ENCODE measurements around the gene TMEM54. TPM values are rescaled to one million over a fixed set of nuclear protein-coding genes. Genes with fewer than 3 reads are reported as not detected.
A peak's percentile ranks its signal among the peaks of the same experiment; 100 is the strongest.

The TMEM54 gene
- total RNA-seq, 2 experiments from 2014 or later = not detected

DNA sequence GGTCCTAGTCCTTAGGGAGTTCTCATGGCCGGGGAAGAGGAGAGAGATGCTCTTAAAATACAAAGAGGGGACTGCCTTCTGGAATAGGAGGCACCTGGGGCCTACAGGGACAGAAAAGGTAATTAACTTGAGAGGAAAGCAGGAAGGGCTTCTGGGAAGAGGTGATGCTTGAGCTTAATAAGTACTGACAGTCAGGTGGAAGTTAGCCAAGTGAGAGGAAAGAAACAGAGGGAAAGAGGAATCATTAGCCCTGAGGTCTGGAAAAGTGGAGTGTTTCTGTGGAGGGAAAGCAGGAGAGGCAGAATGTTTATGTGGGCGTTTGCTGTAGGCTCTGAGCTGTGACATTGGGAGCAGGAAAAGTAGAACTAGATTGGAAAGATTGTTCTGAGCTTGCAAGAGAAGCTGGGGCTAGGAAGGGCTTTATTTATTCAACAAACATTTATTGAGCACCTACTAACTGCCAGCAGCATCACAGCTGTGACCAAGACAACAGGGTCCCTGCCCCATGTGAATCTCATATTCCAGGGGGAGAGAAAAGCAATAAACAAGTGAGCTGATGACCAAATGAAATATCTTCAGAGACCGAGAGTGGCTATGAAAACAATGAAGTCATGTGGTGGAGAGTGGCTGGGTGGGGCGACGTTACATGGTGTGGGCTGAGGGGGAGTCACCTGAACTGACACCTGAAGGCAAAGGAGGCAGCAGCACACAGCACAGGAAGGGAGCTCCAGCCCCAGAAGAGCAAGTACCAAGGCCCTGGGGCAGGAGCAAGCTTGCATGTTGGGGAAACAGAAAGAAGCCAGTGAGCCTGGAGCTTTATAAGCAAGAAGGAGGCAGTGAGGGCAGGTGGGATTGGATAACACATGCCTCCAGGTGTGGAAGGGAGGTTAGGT, 26.1 kb downstream of the TMEM54 start:
- POLR2A ChIA-PET = no interaction called here

DNA sequence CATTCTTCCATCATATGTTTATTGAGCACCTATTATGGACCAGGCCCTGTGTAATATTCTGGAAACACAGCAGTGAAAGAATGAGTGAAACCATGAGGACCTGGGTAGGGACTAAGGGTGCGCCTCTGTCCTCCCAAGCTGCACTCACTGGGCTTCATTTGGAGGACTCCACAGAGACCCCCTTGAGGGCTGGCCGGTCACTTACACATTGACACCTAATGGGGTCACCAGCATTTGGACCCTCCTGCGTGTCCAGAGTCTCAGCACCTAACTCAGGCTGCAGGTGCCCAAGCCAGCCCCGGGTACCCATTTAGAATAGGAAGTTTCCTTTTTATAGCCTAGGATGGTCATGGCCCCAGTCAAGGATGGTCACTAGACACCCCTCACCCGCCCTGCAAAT, 27.7 kb downstream of the TMEM54 start:
- Mint-ChIP-seq H3K36me3 (ENCODE audit: low read depth) (no peaks in the 10 kb centered on the region), H3K27me3 (ENCODE audit: low read depth) (peaks cover 51% of the 10 kb centered on the region), H3K27ac (no peak overlapping the region), H3K9me3 (ENCODE audit: insufficient read depth) (no peaks in the 10 kb centered on the region), H3K4me3 (no peak overlapping the region), H3K4me1 (ENCODE audit: low read depth) (peaks cover 10% of the 10 kb centered on the region)
- ChIA-PET CTCF (interaction anchor here (0.6 to 6.7 kb wide), 12 partner anchors 19 to 353 kb away, joined by 3 to 72 read pairs (median 4); partner anchors contain the start of gene AZIN2), POLR2A (no interaction called here)
- DNase-seq (no peak), ATAC-seq (no peak)

More for the DNA sequence above, 26.1 kb downstream of the TMEM54 start:
- DNase-seq (no peak), ATAC-seq (no peak)
- CTCF ChIA-PET = interaction anchor here (0.9 to 6.7 kb wide), 12 partner anchors 11 to 355 kb away, joined by 3 to 72 read pairs (median 6); partner anchors contain the start of gene HPCA
- H3K9me3 Mint-ChIP-seq (ENCODE audit: insufficient read depth) = no peaks in the 10 kb centered on the region
- no peak overlapping the region for H3K4me3 Mint-ChIP-seq
- H3K27ac Mint-ChIP-seq = no peak overlapping the region
- no peaks in the 10 kb centered on the region for H3K36me3 Mint-ChIP-seq (ENCODE audit: low read depth)
- peaks cover 10% of the 10 kb centered on the region for H3K4me1 Mint-ChIP-seq (ENCODE audit: low read depth)
- H3K27me3 Mint-ChIP-seq (ENCODE audit: low read depth) = peaks cover 41% of the 10 kb centered on the region

GRCh38 chr1:32872192-32872460, 29.1 kb downstream of the TMEM54 start:
- ChIA-PET POLR2A (no interaction called here), CTCF (interaction anchor here (1.0 to 6.7 kb wide), 12 partner anchors 9 to 472 kb away, joined by 3 to 72 read pairs (median 6); no protein-coding TSS in a partner anchor)
- Mint-ChIP-seq H3K36me3 (ENCODE audit: low read depth) (no peaks in the 10 kb centered on the region), H3K4me1 (ENCODE audit: low read depth) (peaks cover 10% of the 10 kb centered on the region), H3K27me3 (ENCODE audit: low read depth) (peaks cover 45% of the 10 kb centered on the region), H3K4me3 (no peak overlapping the region), H3K27ac (no peak overlapping the region), H3K9me3 (ENCODE audit: insufficient read depth) (no peaks in the 10 kb centered on the region)
- no peak for ATAC-seq
- no peak for DNase-seq

DNA sequence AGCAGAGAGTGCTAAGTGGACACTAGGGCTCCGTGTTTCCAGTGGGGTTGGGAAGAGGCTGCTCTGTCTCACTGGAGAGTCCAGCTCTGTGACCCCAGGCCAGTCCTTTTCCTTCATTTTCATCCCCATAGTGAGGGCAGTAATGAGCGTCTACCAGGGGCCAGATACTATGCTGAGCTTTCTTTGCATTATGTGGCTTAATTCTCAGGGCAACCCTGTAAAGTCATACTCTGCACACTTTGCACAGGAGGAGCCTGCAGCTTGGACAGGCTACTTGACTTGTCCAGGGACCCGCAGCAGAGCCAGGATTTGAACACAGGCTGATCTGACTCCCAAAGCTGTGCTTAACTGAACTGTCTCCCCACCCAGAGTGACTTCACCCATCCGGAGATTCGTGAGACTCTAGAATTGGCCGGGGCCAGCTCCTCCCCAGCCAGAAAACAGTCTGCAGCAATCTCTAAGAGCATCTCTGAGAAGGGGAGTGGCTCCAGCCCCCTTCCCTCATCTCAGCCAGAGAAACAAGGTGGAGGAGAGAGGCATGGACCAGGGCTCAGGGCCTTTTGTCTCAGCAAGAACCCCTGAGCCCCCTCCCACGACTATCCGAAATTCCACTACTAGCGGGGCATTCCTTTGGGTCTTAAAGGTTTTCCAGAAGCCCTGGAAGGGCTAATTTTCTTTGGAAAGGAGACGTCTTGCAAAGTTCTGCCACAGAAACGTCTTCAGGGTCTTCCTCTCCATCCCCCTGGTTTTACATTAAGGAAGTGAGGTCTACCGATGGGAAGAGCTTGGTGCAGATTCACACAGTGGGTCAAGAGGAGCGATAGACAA, 29.6 kb downstream of the TMEM54 start:
- POLR2A ChIA-PET = no interaction called here
- Mint-ChIP-seq H3K4me3 (no peak overlapping the region), H3K4me1 (ENCODE audit: low read depth) (peaks cover 10% of the 10 kb centered on the region), H3K36me3 (ENCODE audit: low read depth) (no peaks in the 10 kb centered on the region), H3K9me3 (ENCODE audit: insufficient read depth) (no peaks in the 10 kb centered on the region), H3K27ac (no peak overlapping the region), H3K27me3 (ENCODE audit: low read depth) (peaks cover 45% of the 10 kb centered on the region)
- CTCF ChIA-PET = interaction anchor here (0.9 to 6.7 kb wide), 14 partner anchors 9 to 471 kb away, joined by 3 to 72 read pairs (median 4); no protein-coding TSS in a partner anchor
- no peak for DNase-seq
- ATAC-seq = no peak

DNA sequence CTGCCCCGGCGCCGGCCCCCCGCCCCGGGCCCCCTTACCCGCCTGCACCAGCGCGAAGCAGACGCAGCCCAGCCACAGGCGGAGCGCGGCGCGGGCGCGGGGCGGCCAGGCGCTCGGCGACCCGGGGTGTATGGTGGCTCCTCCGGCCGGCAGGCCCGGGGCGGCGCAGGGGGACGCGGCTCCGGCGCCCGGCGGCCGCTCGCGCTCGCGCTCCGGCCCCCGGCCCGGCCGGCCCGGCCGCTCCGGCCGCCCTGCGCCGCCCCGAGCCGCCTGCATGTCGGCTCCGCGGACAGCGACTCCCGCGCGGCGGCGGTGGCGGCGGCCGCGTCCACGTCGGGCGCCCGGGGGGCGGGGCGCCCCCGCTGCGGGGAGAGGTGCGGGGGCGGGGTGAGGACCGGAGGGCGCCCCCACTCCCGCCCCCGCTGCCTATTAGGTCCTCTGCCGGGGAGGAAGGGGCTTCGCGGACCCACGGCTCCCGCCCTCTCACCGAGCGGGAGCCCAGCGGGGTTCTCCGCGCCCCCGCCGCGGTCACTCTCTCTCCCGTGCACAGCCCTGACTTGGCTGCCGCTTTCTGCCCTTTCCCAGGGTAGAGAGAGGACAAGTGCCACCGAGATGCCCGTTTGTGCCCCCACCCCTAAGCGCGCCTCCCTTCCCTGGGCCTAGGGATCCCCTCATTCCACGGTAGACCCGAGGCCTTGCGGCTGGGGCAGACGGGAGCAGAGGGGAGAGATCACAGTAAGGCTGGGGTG, 30.4 kb downstream of the TMEM54 start, which contains the start of gene FNDC5:
Gene FNDC5, minus strand, starts transcription at position 298 of the 749 bp plus-strand sequence.
- peak; percentile 54 for ATAC-seq
- Mint-ChIP-seq H3K4me3 (no peak within 1 kb of the TSS), H3K36me3 (ENCODE audit: low read depth) (peaks cover 3% of the 10 kb centered on the region), H3K27me3 (ENCODE audit: low read depth) (peaks cover 42% of the 10 kb centered on the region), H3K4me1 (ENCODE audit: low read depth) (peaks cover 10% of the 10 kb centered on the region), H3K9me3 (ENCODE audit: insufficient read depth) (no peaks in the 10 kb centered on the region), H3K27ac (no peak within 1 kb of the TSS)
- no peak for DNase-seq
- ChIA-PET POLR2A (no interaction called here), CTCF (interaction anchor here (0.9 to 6.7 kb wide), 11 partner anchors 8 to 470 kb away, joined by 3 to 72 read pairs (median 6); no protein-coding TSS in a partner anchor)

- peaks cover 10% of the 10 kb centered on the region for H3K4me1 Mint-ChIP-seq (ENCODE audit: low read depth)
- H3K4me3 Mint-ChIP-seq = no peak overlapping the region
- H3K27ac Mint-ChIP-seq = no peak overlapping the region
- peaks cover 3% of the 10 kb centered on the region for H3K36me3 Mint-ChIP-seq (ENCODE audit: low read depth)
- peaks cover 35% of the 10 kb centered on the region for H3K27me3 Mint-ChIP-seq (ENCODE audit: low read depth)
- ChIA-PET POLR2A (no interaction called here), CTCF (no interaction called here)
- no peaks in the 10 kb centered on the region for H3K9me3 Mint-ChIP-seq (ENCODE audit: insufficient read depth)
- ATAC-seq = no peak
- no peak for DNase-seq
These were observed 31.1 kb downstream of the TMEM54 start for GRCh38 chr1:32869923-32870614.

DNA sequence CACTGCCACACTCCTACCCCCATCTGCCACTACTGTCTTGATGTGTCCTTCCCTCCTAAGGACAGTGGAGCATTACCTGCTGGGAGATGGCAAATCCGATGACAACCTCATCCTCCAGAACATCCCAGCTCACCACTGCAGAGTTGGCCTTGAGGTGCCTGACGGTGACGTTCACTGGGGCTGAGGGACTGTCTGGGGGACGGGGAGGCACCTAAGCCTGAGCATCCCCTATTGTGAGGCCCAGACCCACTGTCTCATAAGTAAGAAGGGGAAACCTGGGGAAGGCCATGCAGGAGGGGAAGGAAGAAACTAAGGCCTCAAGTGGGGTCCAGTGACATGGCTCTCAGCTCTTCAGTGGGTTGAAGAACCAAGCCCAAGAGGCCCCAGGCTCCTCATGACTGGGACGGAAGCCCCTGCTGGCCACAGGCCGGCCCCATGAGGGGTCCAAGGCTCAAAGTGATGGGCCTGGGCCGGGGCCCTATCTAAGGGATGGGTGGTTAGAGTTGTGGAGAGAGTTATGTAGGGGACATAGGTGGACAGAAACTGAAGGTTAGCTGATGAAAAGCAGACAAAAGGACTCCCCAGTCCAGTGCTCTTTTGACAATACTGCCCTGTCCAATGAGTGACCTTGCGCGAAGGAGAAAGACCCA, 32.3 kb downstream of the TMEM54 start:
- Mint-ChIP-seq H3K9me3 (ENCODE audit: insufficient read depth) (no peaks in the 10 kb centered on the region), H3K27me3 (ENCODE audit: low read depth) (peaks cover 30% of the 10 kb centered on the region), H3K4me3 (no peak overlapping the region), H3K4me1 (ENCODE audit: low read depth) (peaks cover 10% of the 10 kb centered on the region), H3K27ac (no peak overlapping the region), H3K36me3 (ENCODE audit: low read depth) (peaks cover 3% of the 10 kb centered on the region)
- ATAC-seq (no peak), DNase-seq (no peak)
- ChIA-PET CTCF (no interaction called here), POLR2A (interaction anchor here (0.6 kb wide), 1 partner anchor 350 kb away, joined by 4 read pairs; no protein-coding TSS in a partner anchor)

DNA sequence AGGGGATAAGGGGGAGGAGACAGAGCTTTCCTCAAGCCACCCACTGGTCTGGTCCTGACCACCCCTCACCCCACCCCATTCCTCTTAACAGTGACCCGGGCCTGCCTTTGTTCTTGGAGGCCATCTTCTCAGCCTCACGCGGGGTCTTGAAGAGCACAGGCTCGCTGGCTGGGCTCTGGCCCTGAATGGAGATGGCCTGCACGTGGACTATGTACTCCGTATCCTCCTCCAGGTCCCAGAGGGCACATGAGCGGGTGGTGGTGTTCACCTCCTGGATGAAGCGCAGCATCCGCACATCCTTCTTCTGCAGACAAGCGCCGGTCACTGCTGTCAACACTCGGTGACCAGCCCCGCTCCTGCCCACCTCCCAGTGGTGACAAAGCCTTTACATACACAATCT, 33.1 kb downstream of the TMEM54 start:
- ChIA-PET CTCF (no interaction called here), POLR2A (no interaction called here)
- peaks cover 10% of the 10 kb centered on the region for H3K4me1 Mint-ChIP-seq (ENCODE audit: low read depth)
- no peak overlapping the region for H3K4me3 Mint-ChIP-seq
- peaks cover 6% of the 10 kb centered on the region for H3K36me3 Mint-ChIP-seq (ENCODE audit: low read depth)
- H3K27ac Mint-ChIP-seq = no peak overlapping the region
- ATAC-seq (no peak), DNase-seq (no peak)
- H3K9me3 Mint-ChIP-seq (ENCODE audit: insufficient read depth) = no peaks in the 10 kb centered on the region
- peaks cover 30% of the 10 kb centered on the region for H3K27me3 Mint-ChIP-seq (ENCODE audit: low read depth)

DNA sequence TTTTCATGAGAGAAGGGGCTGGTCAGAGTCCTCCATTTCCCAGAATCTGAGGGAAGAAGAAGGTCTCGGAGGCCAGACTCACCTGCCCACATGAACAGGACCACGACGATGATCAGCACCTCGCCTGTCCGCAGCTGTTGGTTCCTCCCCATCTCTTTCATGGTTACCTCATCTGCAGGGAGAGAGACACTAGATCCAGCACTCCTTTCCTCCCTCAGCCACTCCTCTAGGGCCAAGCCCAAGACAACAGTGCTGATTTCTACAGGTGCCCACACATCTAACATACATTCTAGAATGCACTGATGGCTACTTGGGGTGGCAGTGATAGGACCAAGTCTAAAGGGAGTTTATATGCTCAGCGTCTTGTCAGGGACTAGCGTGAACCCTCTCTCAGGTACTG, 33.5 kb downstream of the TMEM54 start:
- no peak overlapping the region for H3K27ac Mint-ChIP-seq
- peaks cover 9% of the 10 kb centered on the region for H3K4me1 Mint-ChIP-seq (ENCODE audit: low read depth)
- H3K27me3 Mint-ChIP-seq (ENCODE audit: low read depth) = peaks cover 27% of the 10 kb centered on the region
- ATAC-seq (no peak), DNase-seq (no peak)
- ChIA-PET POLR2A (interaction anchor here (0.6 kb wide), 1 partner anchor 1380 kb away, joined by 3 read pairs; no protein-coding TSS in a partner anchor), CTCF (no interaction called here)
- H3K36me3 Mint-ChIP-seq (ENCODE audit: low read depth) = peaks cover 10% of the 10 kb centered on the region
- H3K9me3 Mint-ChIP-seq (ENCODE audit: insufficient read depth) = no peaks in the 10 kb centered on the region
- no peak overlapping the region for H3K4me3 Mint-ChIP-seq

DNA sequence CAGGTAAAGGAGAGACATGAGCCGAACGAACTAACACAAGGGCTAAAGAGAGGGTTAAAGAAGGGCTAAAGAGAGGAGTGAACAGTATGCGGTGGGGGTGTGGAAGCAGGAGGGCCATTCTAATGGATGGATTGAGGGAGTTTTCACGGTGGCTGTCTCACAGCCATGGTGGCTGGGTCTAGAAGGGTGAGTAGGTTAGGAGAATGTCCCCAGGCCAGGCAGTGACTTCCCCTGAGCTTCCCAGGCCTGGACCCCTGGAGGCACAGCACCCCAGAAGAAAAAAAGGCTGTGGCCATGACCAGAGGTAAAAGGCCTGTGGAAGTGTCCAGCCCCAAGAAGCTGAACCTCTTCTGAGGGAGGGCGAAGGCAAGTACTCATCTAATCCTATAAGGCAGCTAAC, 34.0 kb downstream of the TMEM54 start:
- no peak overlapping the region for H3K4me3 Mint-ChIP-seq
- no peak overlapping the region for H3K27ac Mint-ChIP-seq
- ATAC-seq = no peak
- no peaks in the 10 kb centered on the region for H3K9me3 Mint-ChIP-seq (ENCODE audit: insufficient read depth)
- ChIA-PET POLR2A (interaction anchor here (0.6 kb wide), 1 partner anchor 1380 kb away, joined by 3 read pairs; no protein-coding TSS in a partner anchor), CTCF (interaction anchor here (1.5 kb wide), 1 partner anchor 155 kb away, joined by 5 read pairs; no protein-coding TSS in a partner anchor)
- peaks cover 24% of the 10 kb centered on the region for H3K27me3 Mint-ChIP-seq (ENCODE audit: low read depth)
- peaks cover 13% of the 10 kb centered on the region for H3K36me3 Mint-ChIP-seq (ENCODE audit: low read depth)
- DNase-seq = no peak
- peaks cover 7% of the 10 kb centered on the region for H3K4me1 Mint-ChIP-seq (ENCODE audit: low read depth)

All from activated CD8-positive, alpha-beta T cell treated with anti-CD3 and anti-CD28 coated beads, Interleukin-2, amount 10 ng/mL, durations not matched to agents 7 days and 5 days (primary cell).